Astrocyte (in vitro differentiated cells and primary cell): ENCODE results near the gene PODNL1. TPM values are rescaled to one million over a fixed set of nuclear protein-coding genes. Genes with fewer than 3 reads are reported as not detected.

Experiments
- DNase-seq: peaks from one replicate; pipeline ENCODE4 v3.0.0-alpha.2; 2010; ENCODE audit warnings: low read depth
- FAIRE-seq: peaks from 2 replicates; lab custom pipeline; 2011; peaks lifted over from hg19 to GRCh38; lab: Jason Lieb, UNC
- H2AFZ ChIP-seq: 2 replicates; pipeline ENCODE4 v1.6.0; 2012; ENCODE audit warnings: low read depth, low read length, inconsistent platforms
- H3K27ac ChIP-seq: 2 replicates; pipeline ENCODE4 v1.5.1; 2011; ENCODE audit warnings: low read depth, low read length, inconsistent platforms
- H3K27me3 ChIP-seq: 2 replicates; pipeline ENCODE4 v1.6.0; 2011; ENCODE audit warnings: low read length, inconsistent platforms; ENCODE audit not compliant: insufficient read depth
- H3K36me3 ChIP-seq: 2 replicates; pipeline ENCODE4 v1.5.1; 2011; ENCODE audit warnings: low read length, inconsistent platforms; ENCODE audit not compliant: insufficient read depth
- H3K4me1 ChIP-seq: 2 replicates; pipeline ENCODE4 v1.5.1; 2011; ENCODE audit warnings: low read length, inconsistent platforms; ENCODE audit not compliant: insufficient read depth
- H3K4me2 ChIP-seq: 2 replicates; pipeline ENCODE4 v1.6.0; 2012; ENCODE audit warnings: low read length, inconsistent platforms
- H3K4me3 ChIP-seq: 2 replicates; pipeline ENCODE4 v1.5.1; 2011; ENCODE audit warnings: low read depth, mild to moderate bottlenecking, low read length, inconsistent platforms; ENCODE audit not compliant: insufficient read depth
- H3K79me2 ChIP-seq: 2 replicates; pipeline ENCODE4 v1.6.0; 2012; ENCODE audit warnings: mild to moderate bottlenecking, low read length, inconsistent platforms; ENCODE audit not compliant: insufficient read depth
- H3K9ac ChIP-seq: 2 replicates; pipeline ENCODE4 v1.6.0; 2012; ENCODE audit warnings: mild to moderate bottlenecking, low read length, inconsistent platforms
- H3K9me3 ChIP-seq: 2 replicates; pipeline ENCODE4 v1.5.1; 2012; ENCODE audit warnings: low read depth, mild to moderate bottlenecking, low read length, inconsistent platforms; ENCODE audit not compliant: insufficient read depth
- H4K20me1 ChIP-seq: 2 replicates; pipeline ENCODE4 v1.6.0; 2012; ENCODE audit warnings: low read length, inconsistent platforms; ENCODE audit not compliant: insufficient read depth
- H3K27ac Mint-ChIP-seq: one replicate; pipeline ENCODE4 v1.8.0; 2021; ENCODE audit warnings: mild to moderate bottlenecking, mixed read lengths; ENCODE audit not compliant: unreplicated experiment
- H3K27me3 Mint-ChIP-seq: one replicate; pipeline ENCODE4 v1.8.0; 2021; ENCODE audit warnings: low read depth, mixed read lengths; ENCODE audit not compliant: unreplicated experiment
- H3K36me3 Mint-ChIP-seq: one replicate; pipeline ENCODE4 v1.8.0; 2021; ENCODE audit warnings: low read depth, mixed read lengths; ENCODE audit not compliant: unreplicated experiment
- H3K4me1 Mint-ChIP-seq: one replicate; pipeline ENCODE4 v1.8.0; 2021; ENCODE audit warnings: low read depth, mixed read lengths; ENCODE audit not compliant: unreplicated experiment
- H3K4me3 Mint-ChIP-seq: one replicate; pipeline ENCODE4 v1.8.0; 2021; ENCODE audit warnings: mild to moderate bottlenecking, moderate library complexity, mixed read lengths; ENCODE audit not compliant: unreplicated experiment
- H3K9me3 Mint-ChIP-seq: one replicate; pipeline ENCODE4 v1.8.0; 2021; ENCODE audit warnings: mild to moderate bottlenecking, mixed read lengths; ENCODE audit not compliant: unreplicated experiment
- CTCF ChIP-seq: IDR thresholded peaks from 2 replicates; pipeline ENCODE4 v1.5.1; 2011; ENCODE audit warnings: low read depth, mild to moderate bottlenecking, inconsistent platforms, low read length, moderate library complexity; ENCODE audit not compliant: insufficient read depth
- EZH2 ChIP-seq: IDR thresholded peaks from 2 replicates; pipeline ENCODE4 v1.6.1; 2012; ENCODE audit warnings: mild to moderate bottlenecking, low read length, inconsistent platforms; ENCODE audit not compliant: insufficient read depth
- total RNA-seq: library from RNA; stranded (reverse); gene quantifications from 2 replicates; pipeline ENCODE4 v1.2.1, GENCODE V29; 2021

PODNL1 gene
- total RNA-seq, 1 donor from 2014 or later: 3.3 TPM

- no peak for FAIRE-seq
- Histone ChIP-seq H3K4me3 (no peak overlapping the region), H3K27me3 (peaks cover 2% of the 10 kb centered on the region), H3K9me3 (no peaks in the 10 kb centered on the region), H3K4me1 (peaks cover 6% of the 10 kb centered on the region), H3K79me2 (no peaks in the 10 kb centered on the region), H4K20me1 (no peaks in the 10 kb centered on the region), H3K9ac (no peak overlapping the region), H3K4me2 (no peak overlapping the region), H3K27ac (no peak overlapping the region), H3K36me3 (no peaks in the 10 kb centered on the region), H2AFZ (no peak overlapping the region)
- Mint-ChIP-seq H3K4me1 (peaks cover 3% of the 10 kb centered on the region), H3K4me3 (no peak overlapping the region), H3K36me3 (peaks cover 1% of the 10 kb centered on the region), H3K27ac (no peak overlapping the region), H3K9me3 (no peaks in the 10 kb centered on the region), H3K27me3 (peaks cover 11% of the 10 kb centered on the region)
- DNase-seq: no peak
- no peak for TF ChIP-seq CTCF
- no peak for TF ChIP-seq EZH2
Observed at GRCh38 chr19:13887018-13887436, 51.2 kb downstream of the PODNL1 start.

- DNase-seq: no peak
- Histone ChIP-seq H3K27me3 (peaks cover 2% of the 10 kb centered on the region), H4K20me1 (no peaks in the 10 kb centered on the region), H3K79me2 (no peaks in the 10 kb centered on the region), H3K9ac (no peak overlapping the region), H3K4me3 (no peak overlapping the region), H3K4me2 (no peak overlapping the region), H2AFZ (no peak overlapping the region), H3K9me3 (no peaks in the 10 kb centered on the region), H3K36me3 (no peaks in the 10 kb centered on the region), H3K27ac (no peak overlapping the region), H3K4me1 (peaks cover 17% of the 10 kb centered on the region)
- no peak for FAIRE-seq
- Mint-ChIP-seq H3K9me3 (no peaks in the 10 kb centered on the region), H3K27ac (no peak overlapping the region), H3K27me3 (peaks cover 11% of the 10 kb centered on the region), H3K4me1 (peaks cover 11% of the 10 kb centered on the region), H3K36me3 (peaks cover 1% of the 10 kb centered on the region), H3K4me3 (no peak overlapping the region)
- no peak for TF ChIP-seq CTCF
- no peak for TF ChIP-seq EZH2
Observed at GRCh38 chr19:13885826-13886365, 52.3 kb downstream of the PODNL1 start.

- no peaks in the 10 kb centered on the region for H3K36me3 Mint-ChIP-seq
- peaks cover 16% of the 10 kb centered on the region for H3K4me1 Mint-ChIP-seq
- H3K79me2 ChIP-seq: no peaks in the 10 kb centered on the region
- no peak for FAIRE-seq
- no peak overlapping the region for H3K27ac Mint-ChIP-seq
- H2AFZ ChIP-seq: no peak overlapping the region
- TF ChIP-seq CTCF: no peak
- TF ChIP-seq EZH2: no peak
- no peak overlapping the region for H3K4me3 ChIP-seq
- H4K20me1 ChIP-seq: no peaks in the 10 kb centered on the region
- peaks cover 24% of the 10 kb centered on the region for H3K4me1 ChIP-seq
- H3K4me3 Mint-ChIP-seq: no peak overlapping the region
- no peak for DNase-seq
- peaks cover 2% of the 10 kb centered on the region for H3K27me3 ChIP-seq
- H3K4me2 ChIP-seq: no peak overlapping the region
- H3K27me3 Mint-ChIP-seq: peaks cover 7% of the 10 kb centered on the region
- no peaks in the 10 kb centered on the region for H3K9me3 ChIP-seq
- no peaks in the 10 kb centered on the region for H3K9me3 Mint-ChIP-seq
- no peaks in the 10 kb centered on the region for H3K36me3 ChIP-seq
- no peak overlapping the region for H3K9ac ChIP-seq
- H3K27ac ChIP-seq: no peak overlapping the region
Observed at GRCh38 chr19:13884726-13885591, 53.3 kb downstream of the PODNL1 start.
